ENCODE results near the gene NR1I3. TPM values are rescaled to one million over a fixed set of nuclear protein-coding genes. Genes with fewer than 3 reads are reported as not detected.

Gene NR1I3
- total and polyA plus RNA-seq, 2 of the 13 experiments (the other 11 are each of a cell fraction or from before 2014, with no cell fraction given) = 0.62 to 0.95 TPM

DNA sequence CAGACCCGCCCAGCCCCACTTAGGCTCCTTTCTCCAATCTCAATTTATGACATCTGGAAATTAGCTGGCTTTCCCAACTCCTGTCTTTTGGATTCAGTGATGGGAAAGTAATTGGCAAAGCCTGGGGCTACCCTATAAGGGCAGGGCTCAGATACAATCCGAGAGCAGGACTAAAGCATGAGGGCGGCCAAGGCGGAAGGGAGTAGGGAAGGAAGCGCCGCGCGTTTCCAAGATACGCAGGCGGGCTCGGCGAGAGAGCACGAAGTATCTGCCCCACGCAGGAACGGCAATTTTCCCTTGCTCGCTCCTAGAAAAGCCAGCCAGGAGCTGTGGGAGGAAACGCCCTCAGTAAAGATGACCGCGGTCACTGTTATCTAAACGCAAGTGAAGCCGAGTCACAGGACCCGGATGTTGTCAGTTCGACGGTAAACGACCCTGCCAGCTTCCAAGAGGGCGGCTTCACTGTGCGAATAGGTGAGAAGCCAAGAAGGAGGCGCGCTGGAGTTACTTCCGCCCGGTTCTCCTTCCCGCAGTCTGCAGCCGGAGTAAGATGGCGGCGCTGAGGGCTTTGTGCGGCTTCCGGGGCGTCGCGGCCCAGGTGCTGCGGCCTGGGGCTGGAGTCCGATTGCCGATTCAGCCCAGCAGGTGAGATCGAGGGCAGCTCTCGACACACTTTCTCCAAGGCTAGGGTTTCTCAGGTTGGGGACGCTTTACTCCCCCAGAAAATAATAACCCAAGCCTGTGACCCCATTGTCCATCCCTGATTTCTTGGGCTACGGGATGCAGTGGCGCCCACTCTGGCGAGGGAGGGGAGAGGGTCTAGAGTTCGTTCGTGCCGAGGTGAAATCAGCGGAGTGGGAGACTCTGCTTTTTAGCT is 35.9 kb downstream of the NR1I3 start, which contains the start of gene NDUFS2 (continued):
- peak; percentile 81 for TF ChIP-seq POLR2AphosphoS5 (IDR thresholded peaks at IDR 0.05; ENCODE audit: low read depth, low read length)
- TF ChIP-seq KAT7 (CRISPR knock-in tag; IDR thresholded peaks at IDR 0.05; ENCODE audit: borderline replicate concordance) = peak; percentile 80; the same call in 1 of the 2 replicates
- TF ChIP-seq ZIK1 (CRISPR knock-in tag; IDR thresholded peaks at IDR 0.05; ENCODE audit: borderline replicate concordance, low read depth) = peak; percentile 66; the same call in 1 of the 2 replicates
- peak; percentile 49; the same call in 1 of the 2 replicates for TF ChIP-seq ZSCAN21 (CRISPR knock-in tag; IDR thresholded peaks at IDR 0.05; ENCODE audit: borderline replicate concordance)
- 0 out of 2 replicates have a peak, but pooled peaks have one; percentile 52 for TF ChIP-seq ZNF570 (CRISPR knock-in tag; IDR thresholded peaks at IDR 0.05; ENCODE audit: borderline replicate concordance)
- TF ChIP-seq HOXA3 (CRISPR knock-in tag; IDR thresholded peaks at IDR 0.05) = peak; percentile 99
- TF ChIP-seq ERF (CRISPR knock-in tag; IDR thresholded peaks at IDR 0.05) = peak; percentile 51
- TF ChIP-seq RFXAP (CRISPR knock-in tag; IDR thresholded peaks at IDR 0.05; ENCODE audit: borderline replicate concordance) = peak; percentile 38; the same call in 1 of the 2 replicates
- peak; percentile 75; the same call in 1 of the 2 replicates for TF ChIP-seq ZBTB26 (CRISPR knock-in tag; IDR thresholded peaks at IDR 0.05; ENCODE audit: borderline replicate concordance)
- 0 out of 4 replicates have a peak, but pooled peaks of 1 of the 2 experiments have one; percentile 32 for TF ChIP-seq ATF4 (CRISPR knock-in tag; IDR thresholded peaks at IDR 0.05)
- TF ChIP-seq STAT5B (CRISPR knock-in tag; IDR thresholded peaks at IDR 0.05) = no peak
- TF ChIP-seq PHF20 (CRISPR knock-in tag; IDR thresholded peaks at IDR 0.05) = peak; percentile 82
- TF ChIP-seq GLMP (CRISPR knock-in tag; IDR thresholded peaks at IDR 0.05; ENCODE audit: borderline replicate concordance) = no peak
- TF ChIP-seq ZNF839 (CRISPR knock-in tag; IDR thresholded peaks at IDR 0.05; ENCODE audit: borderline replicate concordance) = peak; percentile 81; the same call in 1 of the 2 replicates
- TF ChIP-seq KDM5A (IDR thresholded peaks at IDR 0.05; ENCODE audit: borderline replicate concordance, low read length) = peak; percentile 65
- TF ChIP-seq SMAD1 (CRISPR knock-in tag; IDR thresholded peaks at IDR 0.05; ENCODE audit: borderline replicate concordance, low read depth) = 0 out of 2 replicates have a peak, but pooled peaks have one; percentile 31
- TF ChIP-seq ZNF34 (CRISPR knock-in tag; IDR thresholded peaks at IDR 0.05; ENCODE audit: borderline replicate concordance) = no peak
- peak; percentile 52; the same call in 1 of the 2 replicates for TF ChIP-seq MEIS2 (CRISPR knock-in tag; IDR thresholded peaks at IDR 0.05)
- 0 out of 2 replicates have a peak, but pooled peaks have one; percentile 53 for TF ChIP-seq ZNF510 (CRISPR knock-in tag; IDR thresholded peaks at IDR 0.05; ENCODE audit: low read depth)
- TF ChIP-seq RXRA (CRISPR knock-in tag; IDR thresholded peaks at IDR 0.05) = peak; percentile 40; the same call in 1 of the 2 replicates
- peak; percentile 90 for TF ChIP-seq KAT8 (CRISPR knock-in tag; IDR thresholded peaks at IDR 0.05)
- peak; percentile 86; the same call in 1 of the 2 replicates for TF ChIP-seq TIGD3 (CRISPR knock-in tag; IDR thresholded peaks at IDR 0.05; ENCODE audit: borderline replicate concordance)
